Upper lobe of right lung (tissue), 1 donor: ENCODE results near the gene THYN1. TPM values are rescaled to one million over a fixed set of nuclear protein-coding genes. Genes with fewer than 3 reads are reported as not detected.

Source experiments
- ATAC-seq: fragments of 200-7000 bp; cut with Tn5 transposase; one replicate; pipeline ENCODE4 v1.9.1; 2020; ENCODE audit warnings: mild to moderate bottlenecking, moderate library complexity
- DNase-seq: peaks from one replicate; pipeline ENCODE4 v3.0.0-alpha.2; 2020
- H3K27ac ChIP-seq: fragments of 200-600 bp; one replicate; pipeline ENCODE4 v1.8.0; 2022
- H3K27me3 ChIP-seq: fragments of 200-600 bp; one replicate; pipeline ENCODE4 v1.8.0; 2022; ENCODE audit warnings: mild to moderate bottlenecking
- H3K36me3 ChIP-seq: fragments of 200-600 bp; one replicate; pipeline ENCODE4 v1.8.0; 2022
- H3K4me1 ChIP-seq: fragments of 200-600 bp; one replicate; pipeline ENCODE4 v1.8.0; 2022
- H3K4me3 ChIP-seq: fragments of 200-600 bp; one replicate; pipeline ENCODE4 v1.8.0; 2022; ENCODE audit warnings: mild to moderate bottlenecking
- H3K9me3 ChIP-seq: fragments of 200-600 bp; one replicate; pipeline ENCODE4 v1.8.0; 2022
- CTCF ChIP-seq: fragments of 200-600 bp; IDR thresholded peaks from one replicate; pipeline ENCODE4 v1.8.0; 2022; ENCODE audit warnings: antibody characterized with exemption
- intact Hi-C: fragments of 100-400 bp; cut with DNase I; formaldehyde crosslinking; loops from one replicate; pipeline ENCODE4 v1.11.0; 2022
- total RNA-seq: library from RNA; stranded (reverse); fragmentation: NEBNext Ultra II Directional; extraction: Animal tissue kit (Norgen Biotek cat#: 25700); gene quantifications from one replicate; pipeline ENCODE4 v1.2.1, GENCODE V29; 2021
- donor health status: DM: no; HTN: yes; CAD: no; lungs with severe emphysema.

THYN1 gene
- total RNA-seq, 1 donor from 2014 or later = 33.8 TPM

- Histone ChIP-seq H3K4me3 (no peak overlapping the region), H3K27ac (no peak overlapping the region), H3K36me3 (peaks cover 75% of the 10 kb centered on the region), H3K27me3 (no peaks in the 10 kb centered on the region), H3K9me3 (no peaks in the 10 kb centered on the region), H3K4me1 (peaks cover 16% of the 10 kb centered on the region)
- no peak for ATAC-seq
- no peak for TF ChIP-seq CTCF
- intact Hi-C loops = no loop called here
- no peak for DNase-seq
Measured at GRCh38 chr11:134248910-134249480, 4.2 kb downstream of the THYN1 start.

- Histone ChIP-seq H3K9me3 (no peaks in the 10 kb centered on the region), H3K27me3 (no peaks in the 10 kb centered on the region), H3K27ac (no peak overlapping the region), H3K36me3 (peaks cover 95% of the 10 kb centered on the region), H3K4me3 (no peak overlapping the region), H3K4me1 (peaks cover 6% of the 10 kb centered on the region)
- ATAC-seq (no peak), DNase-seq (no peak)
- intact Hi-C loops = no loop called here
- TF ChIP-seq CTCF = no peak
Measured at GRCh38 chr11:134246678-134247077, 6.5 kb downstream of the THYN1 start.

GRCh38 chr11:134246100-134246499 lies 7.1 kb downstream of the THYN1 start:
- peaks cover under 1% of the 10 kb centered on the region for H3K4me1 ChIP-seq
- intact Hi-C loops = no loop called here
- DNase-seq (no peak), ATAC-seq (no peak)
- H3K36me3 ChIP-seq = peaks cover 96% of the 10 kb centered on the region
- H3K27me3 ChIP-seq = no peaks in the 10 kb centered on the region
- no peaks in the 10 kb centered on the region for H3K9me3 ChIP-seq
- no peak overlapping the region for H3K27ac ChIP-seq
- TF ChIP-seq CTCF = no peak
- no peak overlapping the region for H3K4me3 ChIP-seq

- Histone ChIP-seq H3K9me3 (no peaks in the 10 kb centered on the region), H3K36me3 (peaks cover 92% of the 10 kb centered on the region), H3K27ac (no peak overlapping the region), H3K4me3 (no peak overlapping the region), H3K4me1 (no peaks in the 10 kb centered on the region), H3K27me3 (no peaks in the 10 kb centered on the region)
- TF ChIP-seq CTCF = no peak
- intact Hi-C loops = no loop called here
- DNase-seq (no peak), ATAC-seq (no peak)
Measured at GRCh38 chr11:134245434-134245833, 7.7 kb downstream of the THYN1 start.

GRCh38 chr11:134244593-134244992 lies 8.6 kb downstream of the THYN1 start:
- Histone ChIP-seq H3K27ac (no peak overlapping the region), H3K36me3 (peaks cover 92% of the 10 kb centered on the region), H3K4me3 (no peak overlapping the region), H3K9me3 (no peaks in the 10 kb centered on the region), H3K4me1 (no peaks in the 10 kb centered on the region), H3K27me3 (no peaks in the 10 kb centered on the region)
- intact Hi-C loops = no loop called here
- peak; percentile 41 for ATAC-seq
- DNase-seq = no peak
- TF ChIP-seq CTCF = peak; percentile 35

GRCh38 chr11:134243913-134244312 lies 9.2 kb downstream of the THYN1 start:
- Histone ChIP-seq H3K4me3 (no peak overlapping the region), H3K27ac (no peak overlapping the region), H3K27me3 (no peaks in the 10 kb centered on the region), H3K4me1 (no peaks in the 10 kb centered on the region), H3K9me3 (no peaks in the 10 kb centered on the region), H3K36me3 (peaks cover 92% of the 10 kb centered on the region)
- TF ChIP-seq CTCF = no peak
- DNase-seq = no peak
- no peak for ATAC-seq
- intact Hi-C loops = no loop called here
